Measurements from ENCODE around the gene JUND.

JUND gene

DNA sequence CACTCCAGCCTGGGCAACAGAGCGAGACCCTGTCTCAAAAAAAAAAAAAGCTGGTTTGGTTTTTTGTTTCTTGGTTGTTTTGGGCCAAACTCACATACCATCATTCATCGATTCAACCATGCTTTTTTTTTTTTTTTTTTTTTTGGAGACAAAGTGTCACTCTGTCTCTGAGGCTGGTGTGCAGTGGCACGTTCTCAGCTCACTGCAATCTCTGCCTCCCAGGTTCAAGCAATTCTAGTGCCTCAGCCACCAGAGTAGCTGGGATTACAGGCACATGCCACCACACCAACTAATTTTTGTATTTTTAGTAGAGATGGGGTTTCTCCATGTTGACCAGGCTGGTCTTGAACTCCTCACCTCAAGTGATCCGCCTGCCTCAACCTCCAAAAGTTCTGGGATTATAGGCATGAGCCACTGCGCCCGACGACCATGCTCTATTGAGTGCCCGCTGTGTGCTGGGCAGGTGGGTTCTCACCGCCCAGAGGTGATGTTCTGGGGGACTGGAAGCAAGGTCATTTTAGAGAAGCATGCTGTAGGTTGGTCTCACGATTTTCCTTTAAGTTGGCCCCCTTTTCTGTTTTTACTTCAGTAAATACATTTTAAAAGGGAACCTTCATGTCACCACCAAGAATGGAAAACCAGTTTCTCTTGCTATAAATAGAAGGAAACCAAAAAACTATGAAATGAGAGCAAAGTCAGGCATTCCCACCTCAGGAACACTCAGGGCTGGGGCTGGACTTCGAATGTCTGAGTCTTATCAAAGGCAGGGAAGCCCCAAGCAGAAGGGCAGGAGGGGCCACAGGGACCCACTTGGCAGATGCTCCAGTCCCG, 8.3 kb upstream of the JUND start:
- DNase-seq = no peak

DNA sequence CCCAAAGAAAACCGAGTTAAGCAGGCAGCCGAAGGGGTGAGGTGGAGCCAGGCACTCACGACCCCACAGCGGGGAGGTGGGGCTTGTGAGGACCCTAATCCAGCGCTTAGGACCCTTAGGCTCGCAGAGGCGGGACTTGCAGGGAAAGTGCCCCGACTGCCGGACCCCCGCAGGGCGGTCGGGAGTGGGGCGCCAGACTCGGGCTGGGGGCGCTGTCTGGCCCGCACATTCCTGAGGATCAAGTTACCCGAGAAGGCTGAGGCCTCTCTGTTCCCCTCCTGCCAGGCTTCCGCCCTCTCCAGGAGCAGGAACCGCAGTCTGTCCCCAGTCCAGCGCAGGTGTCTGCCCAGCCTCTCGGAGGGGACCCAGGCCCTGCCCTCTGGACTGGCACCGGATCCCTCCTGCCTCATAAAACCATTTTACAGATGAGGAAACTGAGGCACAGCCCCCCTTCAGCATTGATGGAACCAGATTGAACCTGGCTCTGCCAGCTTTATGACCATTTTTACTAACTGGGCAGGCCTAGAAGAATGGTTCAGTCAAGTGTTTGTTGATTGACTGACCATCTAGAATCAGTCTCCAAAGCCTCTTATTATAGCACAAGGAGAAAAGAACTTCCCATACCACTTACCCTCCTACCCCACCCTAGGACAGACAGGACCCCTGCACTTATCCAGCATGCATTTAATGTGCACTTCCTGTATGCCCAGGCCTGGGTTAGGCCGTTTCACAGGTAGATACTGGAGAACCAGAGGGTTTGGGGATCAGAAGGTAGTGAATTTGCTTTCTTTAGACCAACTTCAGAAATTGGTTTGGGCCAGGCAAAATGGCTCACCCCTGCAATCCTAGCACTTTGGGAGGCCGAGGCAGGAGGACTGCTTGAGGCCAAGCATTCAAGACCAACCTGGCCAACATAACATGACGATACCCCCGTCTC, 6.7 kb upstream of the JUND start:
- no peak for DNase-seq

DNA sequence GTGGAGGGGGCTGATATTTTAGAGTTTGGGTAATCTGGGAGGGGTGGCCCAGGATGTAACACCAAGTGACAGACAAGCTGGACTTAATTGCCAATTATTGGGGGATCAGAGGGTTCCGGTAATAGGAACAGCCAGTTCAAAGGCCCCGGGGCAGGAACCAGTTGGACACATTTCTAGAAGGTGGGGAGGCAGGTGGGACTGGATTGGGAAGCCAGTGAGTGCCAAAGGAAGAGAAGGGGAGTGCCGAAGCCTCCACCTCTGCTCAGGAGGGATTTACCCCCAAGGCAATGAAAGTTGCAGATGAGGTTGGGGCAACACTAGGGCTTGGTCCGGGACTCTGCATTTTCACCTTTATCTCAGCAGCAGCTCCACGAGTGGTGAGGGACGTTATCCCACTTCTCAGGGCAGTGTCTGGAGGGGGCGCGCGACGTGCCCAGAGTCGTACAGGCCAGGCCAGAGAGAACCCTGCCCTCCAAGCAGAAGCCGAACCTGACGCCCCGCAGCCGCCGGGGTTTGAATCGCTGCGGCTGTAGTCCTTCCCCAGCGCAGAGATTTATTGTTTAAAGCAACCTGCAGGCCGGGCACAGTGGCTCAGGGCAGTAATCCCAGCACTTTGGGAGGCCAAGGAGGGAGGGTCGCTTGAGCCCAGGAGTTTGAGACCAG, 5.7 kb upstream of the JUND start:
- DNase-seq = no peak

DNA sequence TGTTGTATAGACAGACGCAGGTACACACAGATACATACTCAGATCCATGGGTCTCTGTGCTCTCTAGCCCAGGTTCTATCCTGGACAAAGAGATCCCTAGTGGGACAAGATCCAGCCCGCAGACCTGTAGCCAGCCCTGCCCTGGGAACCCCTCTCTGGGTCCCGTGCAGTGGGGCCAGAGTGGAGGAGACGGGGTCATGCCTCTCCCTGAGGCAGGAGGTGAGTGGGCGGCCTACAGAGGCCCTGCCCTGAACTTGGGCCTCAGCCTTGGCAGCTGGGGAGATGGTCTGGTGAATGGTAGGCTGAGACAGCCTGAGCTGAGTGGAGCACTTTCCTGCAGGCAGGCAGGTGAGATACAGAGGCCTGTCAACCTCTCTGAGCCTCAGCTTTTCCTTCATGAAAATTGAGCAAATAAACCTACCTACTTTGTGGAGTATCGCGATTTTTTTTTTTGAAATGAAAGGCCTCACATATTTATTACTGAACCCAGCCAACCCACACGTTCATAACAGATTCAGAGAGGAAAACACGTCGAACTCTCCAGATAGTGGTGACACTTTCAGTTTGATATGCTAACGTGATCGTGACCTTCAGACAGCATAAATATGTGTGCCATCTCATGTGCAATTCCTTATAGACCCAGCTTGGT, 3.4 kb upstream of the JUND start:
- DNase-seq = no peak

DNA sequence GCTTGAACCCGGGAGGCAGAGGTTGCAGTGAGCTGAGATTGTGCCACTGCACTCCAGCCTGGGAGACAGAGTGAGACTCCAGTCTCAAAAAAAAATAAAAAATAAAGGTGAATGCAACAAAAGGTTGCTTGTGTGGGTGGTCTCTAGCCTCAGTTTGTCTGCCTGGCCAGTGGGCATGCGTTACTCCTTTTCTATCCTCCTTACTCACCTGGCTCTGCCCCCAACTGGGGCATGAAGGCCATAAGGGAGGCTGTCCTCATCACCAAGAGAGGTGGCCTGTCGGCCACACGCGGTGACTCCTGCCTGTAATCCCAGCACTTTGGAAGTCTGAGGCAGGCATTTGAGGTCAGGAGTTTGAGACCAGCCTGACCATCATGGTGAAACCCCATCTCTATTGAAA, 1.9 kb upstream of the JUND start:
- no peak for DNase-seq

DNA sequence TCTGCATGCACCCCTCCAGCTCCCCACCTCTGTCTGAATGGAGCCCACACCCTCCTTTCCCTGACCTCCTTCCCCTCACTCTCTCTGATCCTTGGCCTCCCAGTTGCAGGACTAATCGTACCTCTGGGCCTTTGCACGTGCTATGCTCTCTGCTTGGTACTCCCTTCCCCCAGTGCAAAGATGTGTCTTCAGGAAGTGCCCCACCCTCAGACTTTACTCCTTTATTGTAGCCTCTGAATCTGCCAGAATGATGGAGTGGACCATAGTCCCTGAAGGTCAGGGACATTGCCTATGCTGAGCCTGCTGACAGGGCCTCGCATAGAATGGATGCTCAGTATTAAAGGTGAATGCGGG, 1.3 kb upstream of the JUND start:
- no peak for DNase-seq

DNA sequence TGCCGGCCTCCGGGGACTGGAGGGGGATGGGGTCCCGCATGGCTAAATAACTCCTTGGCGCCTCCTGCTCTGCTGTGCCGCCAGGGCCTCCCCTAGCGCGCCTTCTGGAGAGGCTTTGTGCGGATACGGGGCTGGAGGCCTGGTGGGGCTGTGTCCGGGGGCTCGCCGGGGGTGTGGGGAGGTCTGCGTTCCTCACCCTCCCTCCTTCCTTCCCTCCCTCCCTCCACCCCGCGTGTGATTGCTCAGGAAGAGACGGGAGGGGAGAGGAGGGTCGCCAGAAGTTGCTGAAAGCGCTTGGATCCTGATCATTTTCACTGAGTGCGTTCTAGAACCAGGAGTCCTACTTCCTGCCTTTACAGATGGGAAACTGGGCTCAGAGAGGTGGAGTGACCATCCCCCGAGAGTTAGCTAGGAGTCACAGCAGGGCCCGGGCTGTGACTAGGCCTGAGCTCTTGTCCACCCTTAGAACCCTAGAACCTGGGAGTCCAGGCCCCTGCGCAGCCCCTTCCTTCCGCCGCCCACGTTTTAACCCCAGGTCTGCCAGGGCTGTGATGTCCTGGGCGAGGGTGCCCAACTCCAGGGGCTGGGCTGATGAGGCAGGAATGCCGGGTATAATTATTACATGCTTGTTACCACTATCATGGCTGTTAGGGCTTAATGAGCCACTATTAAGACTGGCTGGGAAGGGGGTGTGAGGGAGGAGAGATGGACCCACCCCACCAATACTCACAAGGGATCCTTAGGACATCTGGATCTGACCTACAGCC, 782 bp upstream of the JUND start:
- DNase-seq = no peak

DNA sequence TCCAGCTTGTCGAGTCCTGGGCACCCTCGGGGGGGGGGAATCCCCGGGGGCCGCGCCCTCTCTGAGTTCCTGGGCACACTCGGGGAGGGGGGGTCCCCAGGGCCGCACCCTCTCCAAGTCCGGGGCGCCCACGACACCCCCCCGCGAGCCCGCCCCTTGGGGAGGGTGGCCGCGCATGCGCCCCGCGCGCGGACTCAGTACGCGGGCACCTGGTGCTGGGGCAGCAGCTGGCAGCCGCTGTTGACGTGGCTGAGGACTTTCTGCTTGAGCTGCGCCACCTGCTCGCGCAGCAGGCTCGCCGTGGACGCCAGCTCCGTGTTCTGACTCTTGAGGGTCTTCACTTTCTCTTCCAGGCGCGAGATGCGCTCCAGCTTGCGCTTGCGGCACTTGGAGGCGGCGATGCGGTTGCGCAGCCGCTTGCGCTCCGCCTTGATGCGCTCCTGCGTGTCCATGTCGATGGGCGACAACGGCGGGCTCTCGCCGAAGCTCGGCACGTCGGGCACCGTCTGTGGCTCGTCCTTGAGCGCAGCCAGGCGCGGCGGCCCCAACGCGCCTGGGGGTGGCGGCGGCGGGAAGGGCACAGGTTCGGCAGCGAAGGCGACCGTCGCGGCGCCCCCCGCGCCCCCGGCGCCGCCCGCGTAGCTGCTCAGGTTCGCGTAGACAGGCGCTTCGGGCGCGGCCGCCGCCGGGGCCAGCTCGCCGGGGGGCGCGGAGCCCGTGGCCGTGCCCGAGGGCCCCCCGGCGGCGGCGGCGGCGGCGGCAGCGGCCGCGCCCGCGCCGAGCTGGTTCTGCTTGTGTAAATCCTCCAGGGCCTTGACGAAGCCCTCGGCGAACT, 958 bp downstream of the JUND start:
- DNase-seq = peak; percentile 75

DNA sequence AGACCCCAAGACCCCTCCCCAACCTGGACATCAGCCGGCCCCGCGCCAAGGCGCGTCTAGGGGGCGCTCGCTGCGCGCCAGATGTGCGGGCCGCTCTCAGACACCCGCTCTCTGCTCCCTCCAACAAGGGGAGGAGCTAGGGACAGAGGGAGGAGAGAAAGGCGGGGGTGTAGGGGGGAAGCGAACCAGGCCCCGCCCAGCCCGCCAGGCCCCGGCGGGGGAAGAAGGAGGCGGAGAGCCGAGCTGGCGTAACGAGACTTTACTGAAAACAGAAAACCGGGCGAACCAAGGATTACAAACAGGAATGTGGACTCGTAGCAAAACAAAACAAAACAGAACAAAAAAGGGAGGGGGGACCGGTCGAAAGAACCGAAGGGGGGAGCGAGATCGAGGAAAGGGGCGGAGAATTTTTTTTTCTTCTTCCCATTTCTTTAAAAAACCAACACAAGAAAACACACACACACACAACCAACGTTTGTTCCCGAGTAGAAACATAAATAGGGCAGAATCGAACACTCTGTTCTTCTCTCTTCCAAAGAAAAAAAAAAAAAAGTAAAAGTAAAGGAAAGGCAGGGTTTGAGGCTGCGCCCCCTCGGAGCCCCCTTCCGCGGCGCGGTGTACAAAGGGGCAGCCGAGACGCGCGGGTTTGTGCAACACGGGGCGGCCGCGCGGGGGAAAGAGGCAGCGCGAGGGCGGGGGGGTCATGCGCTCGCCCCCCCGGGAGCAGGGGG, 1.7 kb downstream of the JUND start:
- peak; percentile 87 for DNase-seq

DNA sequence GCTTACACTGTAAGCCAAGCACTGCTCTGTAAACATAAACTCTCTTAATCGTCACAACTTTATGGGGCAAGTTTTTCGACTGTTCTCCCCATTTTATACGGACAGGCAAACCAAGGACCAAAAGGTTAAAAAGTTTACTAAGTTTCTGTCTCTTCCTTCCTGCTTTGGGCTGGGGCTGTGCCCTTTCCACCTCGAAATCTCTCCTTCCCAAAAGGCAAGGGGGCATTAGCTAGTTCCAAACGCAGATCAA, 2.2 kb downstream of the JUND start:
- DNase-seq = no peak

DNA sequence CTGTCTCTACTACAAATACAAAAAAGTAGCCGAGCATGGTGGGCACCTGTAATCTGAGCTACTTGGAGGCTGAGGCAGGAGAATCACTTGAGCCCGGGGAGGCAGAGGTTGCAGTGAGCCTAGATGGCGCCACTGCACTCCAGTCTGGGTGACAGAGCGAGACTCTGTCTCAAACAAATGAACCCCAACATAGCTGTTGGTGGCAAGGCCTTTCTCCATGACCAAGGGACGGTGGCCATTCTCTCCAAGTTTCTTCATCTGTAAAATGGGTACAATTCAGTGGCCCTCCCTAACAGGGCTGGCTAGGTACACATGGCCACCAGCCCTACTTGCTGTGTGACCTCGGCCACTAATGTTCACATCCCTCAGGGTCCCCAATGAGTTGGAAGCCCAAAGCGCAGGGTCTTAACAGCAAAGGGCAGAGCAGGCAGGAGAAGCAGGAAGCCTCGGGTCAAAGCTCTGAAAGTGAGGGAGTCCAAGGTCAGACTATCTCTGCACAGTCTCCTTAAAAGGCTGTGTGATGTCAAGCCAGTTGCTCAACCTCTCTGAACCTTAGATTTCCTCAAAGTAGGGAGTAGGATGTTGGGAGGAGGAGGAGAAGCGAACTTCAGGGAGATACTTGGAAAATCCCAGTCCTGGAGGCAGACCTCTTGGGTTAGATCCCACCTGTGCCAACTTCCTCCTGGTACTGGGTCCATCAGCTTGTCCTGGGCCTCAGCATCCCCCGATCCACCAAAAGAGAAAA, 2.7 kb downstream of the JUND start:
- no peak for DNase-seq

DNA sequence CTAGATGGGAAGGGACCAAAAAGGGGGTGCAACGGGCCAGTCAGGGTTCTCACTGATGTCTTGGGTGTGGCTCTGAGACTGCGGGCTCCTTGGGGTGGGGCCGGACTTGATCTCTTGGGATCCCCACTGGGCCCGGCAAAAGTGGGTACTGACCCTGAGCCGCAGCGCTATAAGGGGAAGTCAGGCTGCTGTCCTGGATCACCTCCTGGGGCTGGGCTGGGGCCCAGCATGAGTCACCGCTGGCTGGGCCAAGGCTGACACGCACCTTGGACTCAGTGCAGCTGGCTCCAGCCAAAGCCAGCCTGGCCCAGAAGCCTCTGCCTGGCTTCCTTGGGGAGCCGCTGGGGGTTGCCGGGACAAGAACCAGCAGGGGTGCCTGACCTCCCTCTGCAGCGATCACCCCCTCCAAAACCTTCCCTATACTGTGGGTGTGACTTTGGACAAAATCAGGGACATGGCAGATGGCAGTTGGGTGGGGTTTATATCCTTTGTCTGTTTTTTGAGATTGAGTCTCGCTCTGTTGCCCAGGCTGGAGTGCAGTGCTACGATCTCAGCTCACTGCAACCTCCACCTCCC, 6.6 kb downstream of the JUND start:
- no peak for DNase-seq

DNA sequence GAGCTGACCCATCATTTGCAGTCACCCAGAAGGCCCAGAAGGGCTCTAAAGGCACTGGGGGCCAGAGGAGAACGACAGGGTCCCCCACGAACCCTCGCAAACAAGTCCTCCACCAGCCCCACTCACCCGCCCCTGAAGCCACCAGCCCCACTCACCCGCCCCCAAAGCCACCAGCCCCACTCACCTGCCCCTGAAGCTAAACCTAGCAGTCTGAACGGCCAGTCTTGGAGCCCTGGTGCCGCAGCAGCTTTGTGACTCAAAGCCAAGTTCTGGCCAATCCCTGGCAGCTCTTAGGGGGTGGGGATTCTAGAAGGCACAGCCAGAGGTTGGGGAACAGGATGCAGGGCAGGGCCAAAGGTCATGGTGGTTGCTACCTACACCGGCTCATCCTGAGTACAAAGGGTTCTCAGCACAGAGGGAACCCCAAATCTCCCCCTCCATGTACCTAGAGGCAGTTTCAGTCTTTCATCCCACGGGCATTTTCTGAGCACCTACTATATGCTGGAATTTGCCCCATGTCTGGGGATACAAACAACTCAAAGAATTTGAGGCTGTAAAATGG, 7.1 kb downstream of the JUND start, which contains the start of gene IQCN:
Gene IQCN (minus strand): TSS at position 234 of the 562 bp plus-strand sequence. CDS start 4,974 bp downstream, outside the sequence.
- no peak for DNase-seq

DNA sequence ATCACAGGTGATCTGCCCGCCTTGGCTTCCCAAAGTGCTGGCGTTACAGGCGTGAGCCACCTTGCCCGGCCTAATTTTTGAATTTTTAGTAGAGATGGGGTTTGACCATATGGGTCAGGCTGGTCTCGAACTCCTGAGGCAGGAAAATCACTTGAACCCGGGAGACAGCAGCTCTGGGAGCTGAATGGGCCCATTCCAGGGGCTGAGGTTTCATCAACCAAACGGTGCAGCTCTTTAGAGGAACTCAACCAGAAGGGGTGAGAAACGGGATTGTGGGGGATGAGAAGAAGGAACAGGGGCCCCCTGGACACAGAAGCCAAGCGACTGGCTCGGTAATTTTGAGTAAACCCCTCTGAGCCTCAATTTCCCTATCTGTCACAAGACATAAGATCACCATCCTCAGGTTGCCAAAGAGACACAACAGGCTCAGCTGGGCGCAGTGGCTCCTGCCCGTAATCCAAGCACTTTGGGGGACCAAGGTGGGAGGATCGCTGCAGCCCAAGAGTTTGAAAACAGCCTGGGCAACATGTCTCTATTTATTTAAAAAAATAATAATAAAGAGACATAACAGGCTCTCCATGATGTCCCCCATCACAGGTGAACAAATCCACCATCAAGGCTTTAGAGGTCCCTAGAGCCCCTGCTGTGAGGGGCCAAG, 7.7 kb downstream of the JUND start:
- DNase-seq = no peak

DNA sequence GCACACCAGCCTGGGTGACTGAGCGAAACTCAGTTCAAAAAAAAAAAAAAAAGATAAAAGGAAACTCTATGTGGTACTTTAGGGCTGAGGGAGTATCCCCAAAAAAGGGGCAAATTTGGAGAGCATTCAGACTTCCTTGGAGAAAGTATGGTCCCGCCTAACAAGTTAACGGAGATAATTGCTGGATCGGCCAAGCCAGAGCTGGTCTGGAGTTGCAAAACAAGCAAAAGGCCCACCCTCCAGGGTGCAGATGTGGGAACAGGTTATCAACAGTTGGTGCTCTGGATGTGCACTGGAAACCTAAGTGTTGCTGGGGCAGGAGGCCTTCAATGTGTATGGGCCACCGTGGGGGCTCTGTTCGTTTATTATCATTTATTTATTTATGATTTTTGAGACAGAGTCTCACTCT, 10.0 kb downstream of the JUND start:
- no peak for DNase-seq

DNA sequence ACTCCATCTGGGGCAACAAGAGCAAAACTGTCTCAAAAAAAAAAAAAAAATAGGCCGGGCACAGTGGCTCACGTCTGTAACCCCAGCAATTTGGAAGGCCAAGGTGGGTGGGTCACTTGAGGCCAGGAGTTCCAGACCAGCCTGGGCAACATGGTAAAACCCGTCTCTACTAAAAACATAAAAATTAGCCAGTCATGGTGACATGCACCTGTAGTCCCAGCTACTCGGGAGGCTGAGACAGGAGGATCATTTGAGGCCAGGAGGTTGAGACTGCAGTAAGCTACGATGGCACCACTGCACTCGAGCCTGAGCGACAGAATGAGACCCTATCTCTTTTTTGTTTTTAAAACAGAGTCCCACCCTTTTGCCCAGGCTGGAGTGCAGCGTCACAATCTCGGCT, 11.1 kb downstream of the JUND start:
- no peak for DNase-seq

DNA sequence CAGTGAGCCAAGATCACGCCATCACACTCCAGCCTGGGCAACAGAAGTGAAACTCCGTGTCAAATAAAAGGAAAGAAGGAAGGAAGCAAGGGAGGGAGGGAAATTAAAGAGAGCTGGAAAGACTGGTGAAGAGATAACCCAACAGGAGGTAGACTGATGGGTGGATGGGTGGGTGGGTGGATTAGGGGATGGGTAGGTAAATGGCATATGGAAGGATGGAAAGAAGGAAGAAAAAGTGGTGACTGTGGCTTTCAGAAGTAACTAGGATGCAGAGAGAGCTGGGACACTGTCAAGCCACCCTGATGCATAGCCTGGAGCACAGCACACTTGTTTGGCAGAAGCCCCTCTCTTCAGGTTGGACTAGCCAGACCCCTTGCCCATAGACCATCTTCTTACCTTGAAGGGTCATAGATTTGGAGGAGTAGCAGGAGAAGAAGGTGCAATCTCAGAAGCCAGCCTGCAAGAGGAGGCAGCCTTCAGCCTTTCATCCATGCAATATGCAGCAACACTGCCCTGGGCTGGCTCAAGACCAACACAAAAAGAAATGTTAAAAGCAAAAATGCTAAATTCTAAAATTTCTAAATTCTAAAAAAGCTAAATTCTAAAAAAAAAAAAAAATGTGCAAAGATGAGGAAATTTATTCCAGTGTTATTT, 12.2 kb downstream of the JUND start:
- no peak for DNase-seq

Data from activated CD4-positive, alpha-beta T cell treated with anti-CD3 and anti-CD28 coated beads for 1 hour (primary cell).